ENCODE data around the gene RPL21. TPM values are rescaled to one million over a fixed set of nuclear protein-coding genes. Genes with fewer than 3 reads are reported as not detected.
"Not testable (repeated sequence)": the region's sequence is repeated elsewhere in the genome, so short reads cannot be mapped to it uniquely, and the experiment has no call there.

The RPL21 gene
- total RNA-seq, 1 experiment from 2014 or later = 1,158 TPM

- intact Hi-C loops (cut with micrococcal nuclease; ENCODE audit: unreplicated experiment) = no loop called here
- CTCF ChIA-PET = interaction anchor here (1.2 kb wide), 1 partner anchor 25 kb away, joined by 3 read pairs; the partner anchor contains the start of gene RASL11A
- Mint-ChIP-seq H3K4me3 (ENCODE audit: unreplicated experiment) (no peak overlapping the region), H3K4me1 (ENCODE audit: low read depth, unreplicated experiment) (no peaks in the 10 kb centered on the region), H3K27me3 (ENCODE audit: insufficient read depth, unreplicated experiment) (peaks cover 16% of the 10 kb centered on the region), H3K9me3 (ENCODE audit: unreplicated experiment) (no peaks in the 10 kb centered on the region), H3K27ac (ENCODE audit: unreplicated experiment) (no peak overlapping the region), H3K36me3 (ENCODE audit: insufficient read depth, unreplicated experiment) (no peaks in the 10 kb centered on the region)
- POLR2A ChIA-PET = no interaction called here
- Histone ChIP-seq H3K4me1 (no peaks in the 10 kb centered on the region), H3K4me3 (ENCODE audit: low read depth, low read length) (no peak overlapping the region), H3K36me3 (ENCODE audit: control insufficient read depth, insufficient read depth, low read length) (no peaks in the 10 kb centered on the region), H3K9me3 (no peaks in the 10 kb centered on the region), H3K27me3 (replicated peaks; ENCODE audit: control insufficient read depth, insufficient read depth, low read length) (peaks cover 1% of the 10 kb centered on the region; the same call in 1 of the 2 replicates)
- BruUV-seq (replicated peaks) = no TSS peak
- DNase-seq = no peak
- TF ChIP-seq CTCF (IDR thresholded peaks at IDR 0.05; ENCODE audit: insufficient read depth in 1 of 2, low read depth in 1 of 2, low read length in 1 of 2, severe bottlenecking in 1 of 2, unreplicated experiment in 1 of 2) = no peak
These were observed 44.3 kb downstream of the RPL21 start for GRCh38 chr13:27295660-27296059.

- H3K36me3 ChIP-seq (ENCODE audit: control insufficient read depth, insufficient read depth, low read length) = no peaks in the 10 kb centered on the region
- H3K4me1 ChIP-seq = no peaks in the 10 kb centered on the region
- Mint-ChIP-seq H3K27me3 (ENCODE audit: insufficient read depth, unreplicated experiment) (peaks cover 16% of the 10 kb centered on the region), H3K27ac (ENCODE audit: unreplicated experiment) (no peak overlapping the region), H3K4me3 (ENCODE audit: unreplicated experiment) (no peak overlapping the region), H3K4me1 (ENCODE audit: low read depth, unreplicated experiment) (no peaks in the 10 kb centered on the region), H3K9me3 (ENCODE audit: unreplicated experiment) (no peaks in the 10 kb centered on the region), H3K36me3 (ENCODE audit: insufficient read depth, unreplicated experiment) (no peaks in the 10 kb centered on the region)
- no TSS peak for BruUV-seq (replicated peaks)
- peaks cover 1% of the 10 kb centered on the region; the same call in 1 of the 2 replicates for H3K27me3 ChIP-seq (replicated peaks; ENCODE audit: control insufficient read depth, insufficient read depth, low read length)
- ChIA-PET CTCF (interaction anchor here (1.2 kb wide), 1 partner anchor 26 kb away, joined by 3 read pairs; the partner anchor contains the start of gene RASL11A), POLR2A (no interaction called here)
- no peaks in the 10 kb centered on the region for H3K9me3 ChIP-seq
- TF ChIP-seq CTCF (IDR thresholded peaks at IDR 0.05; ENCODE audit: insufficient read depth in 1 of 2, low read depth in 1 of 2, low read length in 1 of 2, severe bottlenecking in 1 of 2, unreplicated experiment in 1 of 2) = no peak
- DNase-seq = no peak
- H3K4me3 ChIP-seq (ENCODE audit: low read depth, low read length) = no peak overlapping the region
- intact Hi-C loops (cut with micrococcal nuclease; ENCODE audit: unreplicated experiment) = no loop called here
These were observed 45.1 kb downstream of the RPL21 start for GRCh38 chr13:27296496-27296895.

- TF ChIP-seq CTCF (IDR thresholded peaks at IDR 0.05; ENCODE audit: insufficient read depth in 1 of 2, low read depth in 1 of 2, low read length in 1 of 2, severe bottlenecking in 1 of 2, unreplicated experiment in 1 of 2) = no peak
- Mint-ChIP-seq H3K9me3 (ENCODE audit: unreplicated experiment) (no peaks in the 10 kb centered on the region), H3K27ac (ENCODE audit: unreplicated experiment) (no peak overlapping the region), H3K4me1 (ENCODE audit: low read depth, unreplicated experiment) (no peaks in the 10 kb centered on the region), H3K4me3 (ENCODE audit: unreplicated experiment) (no peak overlapping the region), H3K27me3 (ENCODE audit: insufficient read depth, unreplicated experiment) (peaks cover 16% of the 10 kb centered on the region), H3K36me3 (ENCODE audit: insufficient read depth, unreplicated experiment) (no peaks in the 10 kb centered on the region)
- POLR2A ChIA-PET = no interaction called here
- Histone ChIP-seq H3K36me3 (ENCODE audit: control insufficient read depth, insufficient read depth, low read length) (no peaks in the 10 kb centered on the region), H3K27me3 (replicated peaks; ENCODE audit: control insufficient read depth, insufficient read depth, low read length) (peaks cover 1% of the 10 kb centered on the region), H3K9me3 (no peaks in the 10 kb centered on the region), H3K4me1 (no peaks in the 10 kb centered on the region), H3K4me3 (ENCODE audit: low read depth, low read length) (no peak overlapping the region)
- intact Hi-C loops (cut with micrococcal nuclease; ENCODE audit: unreplicated experiment) = no loop called here
- CTCF ChIA-PET = no interaction called here
- no peak for DNase-seq
- no TSS peak for BruUV-seq (replicated peaks)
These were observed 47.5 kb downstream of the RPL21 start for GRCh38 chr13:27298849-27299248.

GRCh38 chr13:27300406-27300805, 49.0 kb downstream of the RPL21 start:
- DNase-seq; BruUV-seq (replicated peaks); H3K36me3 Mint-ChIP-seq (ENCODE audit: insufficient read depth, unreplicated experiment); POLR2A ChIA-PET; H3K36me3 ChIP-seq (ENCODE audit: control insufficient read depth, insufficient read depth, low read length); H3K4me3 Mint-ChIP-seq (ENCODE audit: unreplicated experiment); intact Hi-C loops (cut with micrococcal nuclease; ENCODE audit: unreplicated experiment); H3K4me3 ChIP-seq (ENCODE audit: low read depth, low read length); H3K27me3 ChIP-seq (replicated peaks; ENCODE audit: control insufficient read depth, insufficient read depth, low read length); H3K4me1 ChIP-seq; H3K27ac Mint-ChIP-seq (ENCODE audit: unreplicated experiment); H3K9me3 Mint-ChIP-seq (ENCODE audit: unreplicated experiment); H3K9me3 ChIP-seq; H3K4me1 Mint-ChIP-seq (ENCODE audit: low read depth, unreplicated experiment): not testable (repeated sequence)
- CTCF ChIA-PET = interaction anchor here (0.5 kb wide), 1 partner anchor 39 kb away, joined by 6 read pairs; no protein-coding TSS in a partner anchor
- peaks cover 11% of the 10 kb centered on the region for H3K27me3 Mint-ChIP-seq (ENCODE audit: insufficient read depth, unreplicated experiment)
